ENCODE results near the gene SH3PXD2A.

SH3PXD2A gene

DNA sequence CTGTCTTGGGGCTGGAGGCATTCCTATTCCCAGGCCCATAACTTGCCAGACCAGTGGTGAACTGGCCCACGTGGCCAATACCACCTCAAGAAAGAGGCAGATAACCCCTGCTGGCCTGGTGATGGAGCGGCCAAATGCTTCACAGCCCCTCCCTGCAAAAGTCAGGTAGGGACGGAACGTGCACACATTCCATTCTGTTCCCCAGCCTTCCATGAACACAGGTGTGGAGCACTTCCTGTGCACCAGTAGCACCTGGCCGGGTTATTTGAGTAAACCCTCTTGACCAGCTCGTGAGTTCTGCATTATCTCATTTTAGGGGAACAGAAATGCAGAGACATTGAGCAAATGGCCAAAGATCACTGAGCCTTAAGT is 134.4 kb downstream of the SH3PXD2A start:
- no peak for DNase-seq (ENCODE audit: low read depth)

DNA sequence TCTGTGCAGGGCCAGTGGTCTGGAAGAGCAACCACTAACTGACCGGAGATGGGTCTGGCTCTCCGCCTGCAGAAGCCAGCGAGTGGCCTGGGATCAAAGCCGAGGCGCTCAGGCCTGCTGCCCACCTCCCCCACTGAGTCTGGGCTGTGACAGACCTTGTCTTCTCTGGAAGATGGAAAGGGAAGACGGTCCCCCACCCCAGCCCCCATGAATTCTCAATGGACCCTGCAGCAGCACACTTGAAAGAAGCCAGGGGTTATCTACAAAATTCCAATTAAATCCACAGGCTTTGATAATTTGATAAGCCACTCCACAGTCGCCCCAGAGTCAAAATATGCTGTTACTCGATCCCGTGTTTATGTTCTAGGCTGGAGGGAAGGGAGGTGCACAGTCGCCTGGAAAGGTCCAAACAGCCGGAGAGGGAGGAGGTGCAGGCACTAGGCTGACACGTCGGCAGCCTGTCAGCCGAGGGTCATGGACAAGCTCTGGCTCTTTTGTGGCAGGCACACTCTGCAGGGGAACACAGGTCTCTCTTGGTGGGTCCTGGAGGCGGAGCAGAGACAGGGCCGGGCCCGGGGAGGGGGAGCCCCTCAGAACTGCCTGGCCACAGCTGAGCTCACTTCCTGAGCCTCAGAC is 134.9 kb downstream of the SH3PXD2A start:
- no peak for DNase-seq (ENCODE audit: low read depth)

DNA sequence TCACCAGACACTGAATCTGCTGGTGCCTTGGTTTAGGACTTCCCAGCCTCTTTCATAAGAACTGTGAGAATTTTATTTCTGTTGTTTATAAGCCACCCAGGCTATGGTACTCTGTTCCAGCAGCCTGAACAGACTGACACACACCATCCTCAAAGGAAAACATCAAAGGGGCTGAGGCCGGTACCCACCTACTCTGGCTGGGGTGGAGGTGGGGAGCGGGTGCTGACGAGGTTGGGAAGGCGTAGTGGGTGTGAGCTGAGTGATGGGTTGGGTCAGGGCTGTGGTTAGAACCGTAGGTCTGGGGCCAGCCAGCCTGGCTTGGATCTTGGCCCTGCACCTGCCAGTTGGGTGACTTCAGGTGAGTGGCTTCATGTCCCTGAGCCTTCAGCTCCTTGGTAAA is 136.3 kb downstream of the SH3PXD2A start:
- DNase-seq (ENCODE audit: low read depth), result no peak

DNA sequence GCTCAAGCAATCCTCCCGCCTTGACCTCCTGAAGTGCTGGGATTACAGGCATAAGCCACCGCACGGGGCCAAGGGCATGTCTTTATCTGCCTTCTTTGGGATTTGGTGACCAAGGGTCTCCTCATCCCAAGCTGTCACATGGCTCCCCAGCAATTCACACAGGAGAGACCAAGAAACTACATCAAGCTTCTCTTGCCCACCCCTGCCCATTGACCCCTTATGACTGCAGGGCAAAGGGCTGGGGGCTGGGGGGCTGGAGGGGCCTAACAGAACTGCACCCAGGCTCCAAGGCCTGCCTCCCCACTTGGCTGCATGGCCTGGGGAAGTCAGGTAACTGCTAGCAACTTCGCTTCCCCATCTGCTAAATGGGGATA is 137.1 kb downstream of the SH3PXD2A start:
- no peak for DNase-seq (ENCODE audit: low read depth)

DNA sequence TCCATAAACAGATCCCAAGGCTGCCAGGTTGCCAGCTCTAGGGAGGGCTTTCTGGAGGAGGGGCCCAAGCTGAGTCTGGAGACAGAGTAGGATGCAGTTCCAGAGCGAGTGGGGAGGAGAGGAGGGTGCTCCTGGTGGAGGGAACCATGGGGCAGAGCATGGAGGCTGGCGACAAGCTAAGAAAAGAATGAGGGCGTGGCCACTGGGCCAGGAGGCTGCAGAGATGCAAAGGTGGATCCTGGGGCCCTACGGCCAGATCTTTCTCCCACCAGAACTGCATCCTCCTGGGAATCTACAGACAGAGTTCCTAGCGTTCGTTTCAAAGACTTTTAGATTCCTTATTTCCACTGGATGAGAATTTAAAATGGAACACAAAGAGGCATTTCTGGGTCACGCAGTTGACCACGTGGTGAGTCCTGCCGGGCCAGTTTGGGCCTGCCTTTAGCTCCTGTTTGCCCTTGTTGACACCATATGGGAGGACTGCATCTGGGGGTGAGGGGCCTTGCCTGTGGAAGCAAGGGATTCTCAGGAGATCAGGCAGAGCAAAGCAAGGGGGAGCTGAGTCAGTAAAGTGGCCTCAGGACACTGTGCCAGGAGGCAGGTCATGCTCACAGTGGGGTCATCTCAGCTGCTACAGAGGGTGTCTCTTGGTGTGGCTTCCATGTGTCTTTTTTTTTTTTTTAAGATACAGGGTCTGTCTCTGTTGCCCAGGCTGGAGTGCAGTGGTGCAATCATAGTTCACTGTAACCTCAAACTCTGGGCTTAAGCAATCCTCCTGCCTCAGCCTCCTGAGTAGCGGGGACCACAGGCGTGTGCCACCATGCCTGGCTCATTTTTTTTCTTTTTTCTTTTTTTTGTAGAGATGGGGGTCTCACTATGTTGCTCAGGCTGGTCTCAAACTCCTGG is 137.8 kb downstream of the SH3PXD2A start:
- no peak for DNase-seq (ENCODE audit: low read depth)

DNA sequence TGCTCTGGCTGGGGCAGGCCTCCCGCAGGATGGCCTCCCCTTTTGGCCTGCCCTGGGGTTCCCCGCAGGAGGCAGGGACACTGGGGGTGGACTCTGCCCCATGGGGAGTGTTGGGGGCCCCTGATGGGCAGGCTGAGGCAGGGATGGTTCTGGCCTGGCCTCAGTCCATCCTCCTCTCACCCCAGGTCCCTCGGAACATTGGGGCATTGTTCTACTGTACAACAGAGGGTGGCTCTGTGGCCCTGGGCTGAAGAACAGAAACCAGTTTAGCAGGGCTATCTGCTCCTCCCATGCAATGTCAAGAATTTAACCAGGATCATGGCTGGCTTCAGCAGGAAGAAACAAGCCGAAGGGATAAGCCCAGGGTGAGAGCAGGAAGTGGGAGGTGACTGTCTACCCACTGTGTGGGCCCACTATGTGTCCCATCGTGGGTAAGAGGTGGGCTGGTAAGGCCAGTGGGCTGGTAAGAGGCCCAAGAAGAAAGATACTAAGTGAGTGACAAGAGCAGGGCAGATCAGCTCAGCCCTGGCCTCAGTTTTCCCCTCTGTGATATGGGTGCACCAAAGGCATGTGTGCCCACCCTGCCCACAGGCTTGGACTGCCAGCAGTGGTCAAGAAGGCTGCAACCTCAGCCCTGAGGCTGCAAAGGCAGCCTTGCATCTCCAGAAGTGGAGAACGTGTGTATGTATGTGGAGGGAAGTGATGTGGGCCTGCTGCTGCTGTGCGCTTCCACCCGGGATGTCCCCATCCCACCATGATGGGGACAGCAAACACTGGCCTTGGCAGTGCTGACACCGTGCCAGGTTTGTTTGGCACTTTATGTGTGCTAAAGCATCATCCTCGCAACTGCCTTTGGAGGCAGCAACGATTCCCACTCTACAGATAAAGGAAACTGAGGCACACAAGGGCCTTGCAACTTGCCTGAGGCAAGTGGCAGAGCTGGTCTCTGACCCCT is 138.9 kb downstream of the SH3PXD2A start:
- no peak for DNase-seq (ENCODE audit: low read depth)

DNA sequence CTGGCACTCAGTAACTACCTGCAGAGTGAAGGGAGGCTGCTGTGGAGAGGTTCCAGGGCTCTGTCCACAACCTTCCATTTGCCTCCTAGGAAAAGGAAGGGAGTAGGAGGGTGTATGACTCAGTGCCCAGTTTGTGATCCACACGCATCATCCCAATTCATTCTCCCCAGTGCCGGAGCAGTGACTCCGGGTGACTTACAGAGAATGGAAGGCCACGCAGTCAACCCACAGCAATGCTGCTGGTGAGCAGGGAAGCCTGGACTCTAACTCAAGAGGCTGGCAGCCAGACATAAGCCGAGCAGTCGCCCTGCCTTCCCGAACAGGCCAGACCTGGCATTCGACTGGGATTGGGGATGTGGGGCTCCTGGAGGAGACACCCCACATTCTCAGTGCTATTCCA is 139.9 kb downstream of the SH3PXD2A start:
- no peak for DNase-seq (ENCODE audit: low read depth)

DNA sequence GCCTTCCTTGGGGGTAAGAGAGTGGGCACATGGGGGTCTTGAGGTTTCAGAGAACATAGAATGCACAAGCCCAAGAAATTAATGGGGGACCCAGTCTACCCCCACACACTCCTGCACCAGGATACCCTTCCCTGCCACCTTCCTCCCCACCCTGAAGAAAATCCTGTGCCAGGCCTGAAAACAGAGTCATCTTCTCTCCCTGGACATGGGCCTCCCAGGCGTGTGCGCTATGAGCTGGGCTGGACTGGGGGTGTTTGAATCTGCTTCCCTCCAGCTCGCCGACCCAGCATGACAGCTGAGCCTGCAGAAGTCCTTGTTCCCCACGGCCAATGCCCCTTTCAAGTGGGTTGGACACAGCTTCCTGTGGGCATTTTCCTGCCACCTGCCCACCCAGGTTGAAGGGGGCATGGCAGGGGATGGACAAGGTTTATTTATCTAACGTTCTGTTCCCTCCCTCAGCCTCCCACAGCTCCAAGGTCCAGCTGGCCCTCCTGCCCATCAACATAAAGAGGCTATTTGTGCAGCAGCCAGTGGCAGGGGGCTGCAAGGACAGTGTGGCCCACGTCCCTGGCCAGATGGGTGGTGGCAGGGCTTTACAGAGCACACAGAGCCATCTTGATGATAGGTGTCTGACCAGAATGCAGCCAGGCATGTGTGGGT is 141.0 kb downstream of the SH3PXD2A start:
- no peak for DNase-seq (ENCODE audit: low read depth)

DNA sequence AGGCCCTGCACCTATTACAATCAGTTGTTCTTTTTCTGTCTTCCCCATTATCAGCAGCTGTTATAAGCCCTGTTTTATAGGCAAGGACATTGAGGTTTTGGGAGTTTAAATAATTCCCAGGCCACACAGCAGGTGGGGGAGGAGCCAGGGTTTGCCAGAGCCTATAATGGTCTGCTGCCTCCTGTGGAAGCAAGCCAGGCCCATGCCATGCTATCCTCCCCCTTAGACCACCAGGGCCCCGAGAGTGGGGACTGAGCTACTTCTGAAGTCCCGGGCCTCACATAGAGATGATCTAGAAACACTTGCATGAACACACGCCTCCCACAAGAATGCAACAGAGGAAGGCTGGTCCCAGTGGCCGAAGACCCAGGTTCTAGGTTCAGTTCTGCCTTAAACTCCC is 141.7 kb downstream of the SH3PXD2A start:
- DNase-seq (ENCODE audit: low read depth), result no peak

DNA sequence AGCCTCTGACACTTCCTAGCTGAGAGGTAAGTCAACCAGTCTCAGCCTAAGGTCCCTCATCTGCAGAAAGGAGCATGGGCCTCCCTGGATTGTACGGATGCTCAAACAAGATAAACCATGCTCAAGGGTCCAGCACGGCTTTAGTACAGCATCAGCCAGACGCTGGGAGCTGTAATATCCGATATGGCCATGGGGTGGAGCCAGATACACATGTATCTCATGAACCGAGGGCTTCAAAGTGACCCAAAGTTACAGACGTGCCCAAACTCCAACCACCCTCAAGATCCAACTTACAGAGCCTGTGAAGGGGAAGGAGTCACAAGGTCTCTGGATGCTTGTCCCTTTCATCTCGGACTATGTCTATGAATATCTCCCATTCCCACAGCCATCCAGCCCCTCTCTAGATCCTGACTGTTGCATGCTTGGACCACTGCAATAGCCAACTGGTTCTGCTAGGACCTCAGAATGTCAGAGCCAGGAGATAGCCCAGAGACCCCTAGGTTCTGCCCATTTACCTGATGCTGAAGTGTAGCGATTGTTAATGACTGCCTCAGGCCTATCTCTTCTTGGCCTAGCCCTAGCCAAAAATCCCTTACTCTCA is 142.4 kb downstream of the SH3PXD2A start:
- DNase-seq (ENCODE audit: low read depth), result peak; percentile 70

DNA sequence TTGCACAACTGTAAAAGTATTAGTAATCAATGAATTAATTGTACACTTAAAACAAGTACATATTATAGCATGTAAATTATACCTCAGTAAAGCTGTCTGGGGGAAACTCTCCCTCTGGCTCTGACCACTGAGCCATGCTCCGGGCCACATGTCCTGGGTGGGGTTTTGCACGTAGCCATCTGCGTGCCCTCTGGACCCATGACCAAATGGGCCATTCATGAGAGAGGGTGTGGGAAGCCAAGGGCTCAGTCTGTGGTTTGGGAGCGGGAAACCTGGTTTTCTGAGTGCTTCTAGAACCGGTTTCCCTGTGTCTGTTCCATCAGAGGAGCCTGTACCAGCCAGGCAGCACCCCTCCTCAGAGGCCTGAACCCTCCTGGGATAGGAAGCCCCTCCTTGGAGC is 143.2 kb downstream of the SH3PXD2A start:
- DNase-seq (ENCODE audit: low read depth), result no peak

DNA sequence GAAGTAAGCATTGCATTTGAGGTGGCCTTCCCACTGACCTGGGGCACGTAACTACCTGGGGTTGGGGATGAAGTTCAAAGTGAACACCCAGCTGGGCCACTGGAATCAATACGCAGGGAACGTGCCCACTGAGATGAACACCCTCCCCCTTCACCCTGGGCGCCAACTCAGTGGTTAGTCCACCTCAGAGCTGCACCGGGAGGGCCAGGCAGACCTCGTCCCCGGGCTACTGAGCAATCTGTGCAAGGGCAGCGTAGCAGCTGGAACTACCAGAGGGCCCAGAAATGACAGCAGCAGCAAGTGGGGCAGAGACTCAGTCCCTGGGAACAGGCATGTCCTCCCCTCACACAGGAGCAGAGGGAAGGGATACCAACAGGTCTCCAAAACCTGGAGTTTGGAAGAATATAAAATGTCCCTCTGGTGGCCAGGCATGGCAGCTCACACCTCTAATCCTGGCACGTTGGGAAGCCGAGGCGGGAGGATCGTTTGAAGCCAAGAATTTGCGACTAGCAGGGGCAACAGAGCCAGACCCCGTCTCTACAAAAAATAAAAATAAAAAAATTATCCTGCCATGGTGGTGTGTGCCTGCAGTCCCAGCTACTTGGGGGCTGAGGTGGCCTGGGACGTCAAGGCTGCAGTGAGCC is 143.9 kb downstream of the SH3PXD2A start:
- no peak for DNase-seq (ENCODE audit: low read depth)

DNA sequence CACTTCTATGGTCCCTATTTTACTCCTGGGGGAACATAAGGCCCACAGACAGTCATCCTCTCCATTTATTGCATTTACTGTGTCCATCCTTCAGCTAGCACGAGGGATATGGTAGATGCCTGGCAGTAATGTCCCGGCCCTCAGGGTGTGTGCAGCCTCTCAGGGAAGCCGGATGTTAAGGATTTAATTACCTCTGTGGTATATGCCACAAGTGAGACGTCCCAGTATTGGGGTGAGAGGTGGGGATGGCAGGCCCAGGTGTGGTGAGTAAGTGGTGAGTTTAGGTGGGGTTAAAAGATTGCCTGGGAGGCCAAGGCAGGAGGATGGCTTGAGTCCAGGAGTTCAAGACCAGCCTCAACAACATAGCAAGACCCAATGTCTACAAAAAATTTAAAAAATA is 144.9 kb downstream of the SH3PXD2A start:
- no peak for DNase-seq (ENCODE audit: low read depth)

DNA sequence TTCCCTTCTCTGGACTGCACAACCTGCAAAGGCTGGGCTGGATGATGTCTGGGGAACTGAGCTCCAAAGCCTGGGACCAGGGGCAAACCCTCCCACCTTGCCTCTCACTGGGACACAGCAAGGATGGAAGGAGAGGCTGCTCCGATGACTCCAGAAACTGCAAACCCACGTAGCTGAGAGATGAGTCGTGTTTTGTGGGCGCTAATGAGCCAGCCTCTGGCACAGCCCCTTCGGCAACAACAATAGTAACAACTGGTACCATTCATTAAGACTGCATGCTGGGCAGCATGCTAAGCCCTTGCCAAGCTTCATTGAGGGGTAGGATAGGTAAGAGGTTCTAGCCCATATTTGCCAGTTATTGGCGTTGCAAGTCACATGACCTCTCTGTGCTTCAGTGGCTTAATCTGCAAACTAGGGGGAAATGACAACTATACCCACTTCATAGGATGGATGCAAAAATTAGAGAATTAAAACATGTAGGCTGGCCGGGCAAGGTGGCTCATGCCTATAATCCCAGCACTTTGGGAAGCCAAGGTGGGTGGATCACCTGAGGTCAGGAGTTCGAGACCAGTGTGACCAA is 145.9 kb downstream of the SH3PXD2A start:
- no peak for DNase-seq (ENCODE audit: low read depth)

DNA sequence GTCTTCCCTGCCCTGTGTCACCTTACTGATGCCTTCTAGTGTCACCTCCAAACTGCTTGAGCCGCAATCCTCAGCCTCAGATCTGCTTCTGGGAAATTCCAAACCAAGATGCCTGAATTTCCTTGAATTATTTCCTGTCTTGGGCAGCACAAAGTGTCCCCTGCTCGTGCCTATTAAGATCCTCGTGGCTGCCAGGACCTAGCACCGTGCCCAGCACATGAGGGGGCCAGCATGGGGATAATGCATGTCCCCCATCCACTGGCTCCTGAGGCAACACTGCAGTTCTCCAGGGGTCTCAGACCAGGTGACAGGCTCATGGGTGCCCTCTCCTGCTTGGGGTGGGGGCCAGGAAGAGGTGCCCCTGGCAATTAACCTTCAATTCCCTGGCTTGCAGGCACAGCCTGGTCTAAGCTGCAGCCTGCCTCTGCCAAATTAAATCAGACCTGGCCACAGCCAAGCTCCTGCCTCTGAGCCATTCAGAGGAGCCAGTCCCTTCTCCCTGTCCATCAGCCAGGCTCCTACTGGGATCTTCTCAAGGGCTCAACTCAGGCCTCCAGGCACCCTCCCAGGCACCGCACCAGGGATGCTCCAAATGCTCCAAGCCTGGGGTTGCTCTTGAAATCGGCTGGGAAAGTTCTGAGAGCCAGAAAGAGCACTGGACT is 146.6 kb downstream of the SH3PXD2A start:
- DNase-seq (ENCODE audit: low read depth), result no peak

DNA sequence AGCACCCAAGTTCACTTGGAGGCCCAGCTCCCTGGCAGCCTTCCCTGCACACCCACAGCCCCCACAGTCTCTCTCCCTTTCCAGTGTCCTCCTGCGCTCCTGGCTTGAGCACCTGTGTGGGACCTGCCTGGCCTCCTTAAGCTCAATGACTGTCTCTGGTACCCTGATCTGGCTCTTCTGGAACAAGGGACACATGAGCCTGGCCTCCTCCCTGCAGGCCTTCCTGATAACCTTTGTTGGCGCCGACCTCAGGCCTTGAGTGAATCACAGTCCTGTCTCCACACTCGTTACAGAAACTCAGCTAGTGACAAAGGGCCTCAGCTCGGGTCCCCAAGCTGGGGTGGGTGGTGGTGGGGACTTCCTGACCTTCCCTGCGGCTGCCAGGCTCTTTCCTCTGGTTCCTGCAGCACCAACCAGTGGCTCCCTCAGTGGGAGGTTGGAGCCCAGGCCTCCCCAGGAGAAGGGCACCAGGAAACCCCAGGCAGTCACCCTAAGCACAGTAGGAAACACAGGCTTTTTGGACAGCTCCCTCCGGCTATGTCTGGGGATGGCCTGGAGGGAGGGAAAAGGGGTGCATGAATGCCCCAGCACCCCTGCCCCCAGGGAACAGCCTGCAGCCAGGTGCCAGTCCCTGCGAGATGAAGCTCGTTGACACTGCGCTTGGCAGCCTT is 147.3 kb downstream of the SH3PXD2A start:
- no peak for DNase-seq (ENCODE audit: low read depth)

DNA sequence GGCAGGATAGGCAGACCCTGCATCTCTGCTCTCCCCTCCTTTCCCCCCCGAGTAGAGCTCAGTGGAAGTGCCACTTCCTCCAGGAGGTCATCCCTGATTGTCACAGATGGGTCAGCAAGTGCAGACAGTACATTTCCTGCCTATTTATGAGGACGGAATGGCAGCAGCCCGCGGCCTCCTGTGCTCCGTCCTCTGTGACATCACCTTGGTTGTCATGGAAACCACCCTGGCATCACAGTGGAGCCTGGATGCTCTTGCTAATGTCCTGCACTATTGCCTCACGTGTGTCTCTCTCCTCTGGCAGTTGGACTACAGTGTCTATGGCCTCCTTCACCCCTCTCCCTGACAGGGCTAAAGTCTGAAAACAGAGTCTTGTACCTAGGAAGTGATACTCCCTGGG is 148.6 kb downstream of the SH3PXD2A start:
- DNase-seq (ENCODE audit: low read depth), result no peak

DNA sequence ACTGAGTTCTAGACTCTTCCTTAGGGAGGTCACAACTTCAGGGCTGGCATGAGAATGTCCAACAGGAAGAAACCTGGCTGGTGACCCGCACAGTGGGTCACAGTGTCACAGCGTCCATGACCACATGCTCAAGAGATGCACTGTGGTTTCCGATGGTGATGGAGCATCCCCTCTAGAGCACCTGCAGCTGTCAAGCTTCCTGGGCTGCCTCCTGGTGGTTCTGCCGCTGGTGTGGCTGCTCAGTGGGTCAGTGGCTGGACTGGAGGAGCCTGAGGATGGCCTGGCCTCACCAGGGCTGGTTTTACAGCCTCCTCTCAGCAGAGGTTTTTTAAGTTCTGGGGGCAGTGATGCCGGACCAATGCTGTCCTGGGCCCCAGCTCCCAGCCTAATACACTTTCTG is 149.3 kb downstream of the SH3PXD2A start:
- no peak for DNase-seq (ENCODE audit: low read depth)

Measured in stimulated activated CD8-positive, alpha-beta memory T cell treated with anti-CD3 and anti-CD28 coated beads, Interleukin-4, amount 100 ng/mL, for 24 hours (primary cell).